CD4-positive, alpha-beta T cell (primary cell): ENCODE results near the gene MAMDC2. TPM values are rescaled to one million over a fixed set of nuclear protein-coding genes. Genes with fewer than 3 reads are reported as not detected.
"Not testable (repeated sequence)": the region's sequence is repeated elsewhere in the genome, so short reads cannot be mapped to it uniquely, and the experiment has no call there.

Experiments
- ATAC-seq: fragments of 200-7000 bp; cut with Tn5 transposase; one replicate; pipeline ENCODE4 v1.10.0; 2022; ENCODE audit warnings: mild to moderate bottlenecking; ENCODE audit not compliant: poor library complexity
- CTCF ChIA-PET: fragments of 350-600 bp; sonication (Branson Sonifier 250); formaldehyde crosslinking; loops from one replicate; lab custom pipeline; 2021; ENCODE audit warnings: antibody characterized with exemption, inconsistent platforms; lab: Charles Lee
- POLR2A ChIA-PET: fragments of 350-600 bp; sonication (Branson Sonifier 250); formaldehyde crosslinking; loops from one replicate; lab custom pipeline; 2021; ENCODE audit warnings: antibody characterized with exemption, inconsistent platforms; lab: Charles Lee
- DNase-seq, 14 experiments: peaks; one replicate each; pipeline ENCODE4 v3.0.0-alpha.2; 2013 to 2020; ENCODE audit warnings: mixed read lengths in 2 of 14
- H3K27ac ChIP-seq, 2 donors: one replicate each; pipeline versions ENCODE4 v1.5.1 to v1.7.0; 2013; ENCODE audit warnings: low read length in 2 of 2, low read depth in 1 of 2, mild to moderate bottlenecking in 1 of 2
- H3K27me3 ChIP-seq, 2 experiments: 1 replicate in 1 of 2; 2 replicates in 1 of 2; pipeline versions ENCODE4 v1.6.1 to v1.7.0; 2013; ENCODE audit warnings: low read length in 2 of 2, control low read depth in 1 of 2, mild to moderate bottlenecking in 1 of 2, moderate library complexity in 1 of 2; ENCODE audit not compliant: insufficient read depth in 2 of 2, control insufficient read depth in 1 of 2
- H3K36me3 ChIP-seq: one replicate; pipeline ENCODE4 v1.6.1; 2013; ENCODE audit warnings: low read length, control low read depth; ENCODE audit not compliant: insufficient read depth
- H3K4me1 ChIP-seq: one replicate; pipeline ENCODE4 v1.6.1; 2013; ENCODE audit warnings: low read length, control low read depth; ENCODE audit not compliant: insufficient read depth
- H3K4me3 ChIP-seq: one replicate; pipeline ENCODE4 v1.5.1; 2013; ENCODE audit warnings: mild to moderate bottlenecking, low read length, moderate library complexity
- H3K9me3 ChIP-seq, 2 experiments: 1 replicate in 1 of 2; 2 replicates in 1 of 2; pipeline versions ENCODE4 v1.6.1 to v1.7.0; 2013; ENCODE audit warnings: low read length in 2 of 2, mild to moderate bottlenecking in 2 of 2, control low read depth in 1 of 2, moderate library complexity in 1 of 2; ENCODE audit not compliant: control insufficient read depth in 1 of 2, insufficient read depth in 1 of 2
- H3K27ac Mint-ChIP-seq: one replicate; pipeline ENCODE4 v1.8.0; 2020; ENCODE audit warnings: mixed read lengths
- H3K27me3 Mint-ChIP-seq: one replicate; pipeline ENCODE4 v1.8.0; 2021; ENCODE audit warnings: mixed read lengths
- H3K36me3 Mint-ChIP-seq: one replicate; pipeline ENCODE4 v1.8.0; 2021; ENCODE audit warnings: low read depth, mixed read lengths
- H3K4me1 Mint-ChIP-seq: one replicate; pipeline ENCODE4 v1.8.0; 2021; ENCODE audit warnings: low read depth, mixed read lengths
- H3K4me3 Mint-ChIP-seq: one replicate; pipeline ENCODE4 v1.8.0; 2020; ENCODE audit warnings: mild to moderate bottlenecking, mixed read lengths
- H3K9me3 Mint-ChIP-seq: one replicate; pipeline ENCODE4 v1.8.0; 2020; ENCODE audit warnings: mixed read lengths
- intact Hi-C, 2 experiments: fragments of 100-400 bp; cut with DNase I in 1 of 2; cut with micrococcal nuclease in 1 of 2; formaldehyde crosslinking; loops; one replicate each; pipeline versions ENCODE4 v1.15.1 to v1.9.0; 2023 to 2025; cut with DNase I, micrococcal nuclease
- total RNA-seq, 174 experiments: library from RNA in 2 of 174; stranded (reverse) in 2 of 174; gene quantifications; one replicate each; pipeline ENCODE4 v1.2.3 and lab custom pipeline; 2021 to 2026
- TF ChIP-seq, protein P1 (sequence below): fragments of 200-600 bp; IDR thresholded peaks from one replicate; pipeline ENCODE4 v1.8.0; 2022; ENCODE audit warnings: antibody characterized with exemption, mild to moderate bottlenecking

Gene MAMDC2
- total RNA-seq, 2 experiments from 2014 or later, result 0.08 TPM; not detected in 1

DNA sequence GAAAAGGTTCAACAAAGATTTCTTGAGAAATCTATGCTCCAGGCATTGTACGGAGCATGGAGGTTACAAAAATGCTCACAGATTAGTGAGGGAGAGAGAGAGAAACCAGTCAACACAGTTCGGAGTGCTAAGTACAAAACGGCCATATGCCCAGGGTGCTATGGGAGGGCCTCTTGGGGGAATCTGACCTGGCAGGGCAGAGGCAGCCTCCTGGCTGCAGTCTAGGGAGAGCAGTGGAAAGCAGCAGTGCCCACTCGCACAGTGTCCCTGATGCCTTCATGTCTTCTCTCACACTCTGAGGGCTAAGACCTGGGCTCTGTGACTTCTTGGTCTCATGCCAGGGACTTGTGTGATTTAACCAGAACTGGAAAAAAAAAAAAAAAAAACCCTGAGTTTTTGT lies 185.4 kb downstream of the MAMDC2 start:
- Histone ChIP-seq H3K9me3 (no peaks in the 10 kb centered on the region), H3K4me1 (no peaks in the 10 kb centered on the region), H3K27me3 (no peaks in the 10 kb centered on the region), H3K4me3 (no peak overlapping the region), H3K36me3 (no peaks in the 10 kb centered on the region), H3K27ac (no peak overlapping the region)
- Mint-ChIP-seq H3K9me3 (no peaks in the 10 kb centered on the region), H3K27ac (no peak overlapping the region), H3K27me3 (no peaks in the 10 kb centered on the region), H3K4me3 (no peak overlapping the region), H3K36me3 (no peaks in the 10 kb centered on the region), H3K4me1 (peaks cover 4% of the 10 kb centered on the region)
- ATAC-seq, result no peak
- no peak for DNase-seq
- intact Hi-C loops, result no loop called here
- TF ChIP-seq, protein P1, sequence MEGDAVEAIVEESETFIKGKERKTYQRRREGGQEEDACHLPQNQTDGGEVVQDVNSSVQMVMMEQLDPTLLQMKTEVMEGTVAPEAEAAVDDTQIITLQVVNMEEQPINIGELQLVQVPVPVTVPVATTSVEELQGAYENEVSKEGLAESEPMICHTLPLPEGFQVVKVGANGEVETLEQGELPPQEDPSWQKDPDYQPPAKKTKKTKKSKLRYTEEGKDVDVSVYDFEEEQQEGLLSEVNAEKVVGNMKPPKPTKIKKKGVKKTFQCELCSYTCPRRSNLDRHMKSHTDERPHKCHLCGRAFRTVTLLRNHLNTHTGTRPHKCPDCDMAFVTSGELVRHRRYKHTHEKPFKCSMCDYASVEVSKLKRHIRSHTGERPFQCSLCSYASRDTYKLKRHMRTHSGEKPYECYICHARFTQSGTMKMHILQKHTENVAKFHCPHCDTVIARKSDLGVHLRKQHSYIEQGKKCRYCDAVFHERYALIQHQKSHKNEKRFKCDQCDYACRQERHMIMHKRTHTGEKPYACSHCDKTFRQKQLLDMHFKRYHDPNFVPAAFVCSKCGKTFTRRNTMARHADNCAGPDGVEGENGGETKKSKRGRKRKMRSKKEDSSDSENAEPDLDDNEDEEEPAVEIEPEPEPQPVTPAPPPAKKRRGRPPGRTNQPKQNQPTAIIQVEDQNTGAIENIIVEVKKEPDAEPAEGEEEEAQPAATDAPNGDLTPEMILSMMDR, result no peak
- POLR2A ChIA-PET, result no interaction called here
- CTCF ChIA-PET, result no interaction called here

DNA sequence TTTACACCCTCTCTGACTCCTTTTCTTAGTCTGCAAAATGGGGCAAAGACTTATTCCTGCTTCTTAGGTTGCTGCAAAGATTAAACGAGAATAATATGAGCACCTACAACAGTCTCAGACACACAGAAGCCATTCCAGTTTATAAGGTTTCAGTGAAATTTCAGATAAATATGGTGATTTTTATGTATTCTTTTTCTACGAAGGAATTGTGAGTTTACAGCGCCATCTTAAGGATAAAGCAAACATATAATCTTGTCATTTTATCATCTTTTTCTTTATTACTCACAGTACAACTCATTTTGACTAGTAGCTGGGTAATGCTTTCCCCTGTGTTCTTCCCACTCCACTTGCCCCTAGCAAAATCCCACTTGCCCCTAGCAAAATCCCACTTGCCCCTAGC lies 185.9 kb downstream of the MAMDC2 start:
- H3K36me3 Mint-ChIP-seq, result no peaks in the 10 kb centered on the region
- TF ChIP-seq, protein P1, result no peak
- Histone ChIP-seq H3K27ac (no peak overlapping the region), H3K4me1 (no peaks in the 10 kb centered on the region), H3K4me3 (no peak overlapping the region), H3K9me3 (no peaks in the 10 kb centered on the region), H3K27me3 (no peaks in the 10 kb centered on the region), H3K36me3 (no peaks in the 10 kb centered on the region)
- H3K27ac Mint-ChIP-seq, result no peak overlapping the region
- ChIA-PET CTCF (no interaction called here), POLR2A (no interaction called here)
- peaks cover 4% of the 10 kb centered on the region for H3K4me1 Mint-ChIP-seq
- DNase-seq (no peak), ATAC-seq (no peak)
- no peaks in the 10 kb centered on the region for H3K27me3 Mint-ChIP-seq
- no peak overlapping the region for H3K4me3 Mint-ChIP-seq
- intact Hi-C loops, result no loop called here
- no peaks in the 10 kb centered on the region for H3K9me3 Mint-ChIP-seq

DNA sequence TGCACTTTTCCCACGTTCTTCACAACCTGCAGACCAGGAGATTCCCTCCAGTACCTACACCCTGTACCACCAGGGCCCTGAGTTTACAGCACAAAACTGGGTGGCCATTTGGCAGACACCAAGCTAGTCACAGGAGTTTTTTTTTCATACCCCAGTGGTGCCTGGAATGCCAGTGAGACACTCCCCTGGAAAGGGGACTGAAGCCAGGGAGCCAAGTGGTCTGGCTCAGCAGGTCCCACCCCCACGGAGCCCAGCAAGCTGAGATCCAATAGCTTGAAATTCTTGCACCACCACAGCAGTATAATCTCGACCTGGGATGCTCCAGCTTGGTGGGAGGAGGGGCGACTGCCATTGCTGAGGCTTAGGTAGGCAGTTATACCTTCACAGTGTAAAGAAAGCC lies 188.8 kb downstream of the MAMDC2 start:
- H3K4me3 ChIP-seq, result no peak overlapping the region
- Mint-ChIP-seq H3K27ac (no peak overlapping the region), H3K27me3 (no peaks in the 10 kb centered on the region), H3K4me1 (peaks cover 4% of the 10 kb centered on the region), H3K9me3 (peaks cover 3% of the 10 kb centered on the region), H3K36me3 (no peaks in the 10 kb centered on the region), H3K4me3 (no peak overlapping the region)
- no peak for DNase-seq
- no peaks in the 10 kb centered on the region for H3K36me3 ChIP-seq
- no peak for ATAC-seq
- ChIA-PET CTCF (no interaction called here), POLR2A (no interaction called here)
- H3K27ac ChIP-seq, result no peak overlapping the region
- intact Hi-C loops, result no loop called here
- H3K4me1 ChIP-seq, result no peaks in the 10 kb centered on the region
- H3K27me3 ChIP-seq, result no peaks in the 10 kb centered on the region
- no peaks in the 10 kb centered on the region for H3K9me3 ChIP-seq
- TF ChIP-seq, protein P1, result no peak

DNA sequence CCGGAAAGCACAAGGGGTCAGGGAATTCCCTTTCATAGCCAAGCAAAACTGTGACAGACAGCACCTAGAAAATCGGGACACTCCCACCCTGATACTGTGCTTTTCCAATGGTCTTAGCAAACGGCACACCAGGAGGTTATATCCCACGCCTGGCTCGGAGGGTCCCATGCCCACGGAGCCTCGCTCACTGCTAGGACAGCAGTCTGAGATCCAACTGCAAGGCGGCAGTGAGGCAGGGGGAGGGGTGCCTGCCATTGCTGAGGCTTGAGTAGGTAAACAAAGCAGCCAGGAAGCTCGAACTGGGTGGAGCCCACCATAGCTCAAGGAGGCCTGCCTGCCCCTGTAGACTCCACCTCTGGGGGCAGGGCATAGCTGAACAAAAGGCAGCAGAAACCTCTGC lies 190.6 kb downstream of the MAMDC2 start:
- H3K4me3 ChIP-seq, intact Hi-C loops, DNase-seq, H3K9me3 Mint-ChIP-seq, H3K27me3 ChIP-seq, H3K4me3 Mint-ChIP-seq, H3K9me3 ChIP-seq, H3K27ac Mint-ChIP-seq, ATAC-seq, H3K36me3 ChIP-seq, H3K4me1 Mint-ChIP-seq, H3K27me3 Mint-ChIP-seq, POLR2A ChIA-PET, H3K4me1 ChIP-seq, H3K27ac ChIP-seq, CTCF ChIA-PET, H3K36me3 Mint-ChIP-seq: not testable (repeated sequence)

DNA sequence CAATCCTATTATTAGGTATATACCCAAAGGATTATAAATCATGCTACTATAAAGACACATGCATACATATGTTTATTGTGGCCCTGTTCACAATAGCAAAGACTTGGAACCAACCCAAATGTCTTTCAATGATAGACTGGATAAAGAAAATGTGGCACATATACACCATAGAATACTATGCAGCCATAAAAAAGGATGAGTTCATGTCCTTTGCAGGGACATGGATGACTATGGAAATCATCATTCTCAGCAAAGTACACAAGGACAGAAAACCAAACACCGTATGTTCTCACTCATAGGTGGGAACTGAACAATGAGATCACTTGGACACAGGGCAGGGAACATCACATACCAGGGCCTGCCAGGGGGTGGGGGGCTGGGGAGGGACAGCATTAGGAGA lies 202.3 kb downstream of the MAMDC2 start:
- intact Hi-C loops, result not testable (repeated sequence)

More for the DNA sequence above, 202.3 kb downstream of the MAMDC2 start:
- H3K9me3 ChIP-seq, H3K27ac Mint-ChIP-seq, ATAC-seq, H3K4me1 ChIP-seq, H3K36me3 Mint-ChIP-seq, H3K4me3 ChIP-seq, H3K4me1 Mint-ChIP-seq, H3K9me3 Mint-ChIP-seq, H3K4me3 Mint-ChIP-seq, CTCF ChIA-PET, H3K36me3 ChIP-seq, H3K27me3 Mint-ChIP-seq, POLR2A ChIA-PET, DNase-seq, H3K27ac ChIP-seq, H3K27me3 ChIP-seq: not testable (repeated sequence)
